Lower leg skin (tissue), 4 donors: ENCODE data around the gene ZNF138. TPM values are rescaled to one million over a fixed set of nuclear protein-coding genes. Genes with fewer than 3 reads are reported as not detected.
"Not testable (repeated sequence)": the region's sequence is repeated elsewhere in the genome, so short reads cannot be mapped to it uniquely, and the experiment has no call there.

Source experiments
- DNase-seq, 2 donors: peaks; one replicate each; pipeline ENCODE4 v3.0.0-alpha.2; 2019; ENCODE audit warnings: low spot score in 2 of 2
- H3K4me3 ChIP-seq: fragments of 200-600 bp; sonication (generic); 2 replicates; pipeline ENCODE4 v1.5.1; 2017; ENCODE audit warnings: mild to moderate bottlenecking, low read depth; ENCODE audit not compliant: poor library complexity, severe bottlenecking
- CTCF ChIP-seq, 3 donors: fragments of 450-650 bp; IDR thresholded peaks; one replicate each; pipeline ENCODE4 v1.5.1; 2016; ENCODE audit warnings: antibody characterized with exemption in 3 of 3, mild to moderate bottlenecking in 3 of 3, moderate library complexity in 2 of 3
- POLR2A ChIP-seq, 2 donors: fragments of 450-650 bp; IDR thresholded peaks; one replicate each; pipeline ENCODE4 v1.6.1; 2016 to 2017; ENCODE audit warnings: antibody characterized with exemption in 2 of 2, mild to moderate bottlenecking in 1 of 2, moderate library complexity in 1 of 2
- WGBS, 2 donors: methylation state at CpG; one replicate each; pipeline ENCODE4 v1.1.5; 2018; 5-methylcytosine and 5-hydroxymethylcytosine counted together
- intact Hi-C: fragments of 100-400 bp; cut with DNase I; formaldehyde crosslinking; loops from one replicate; pipeline ENCODE4 v1.15.0; 2023; ENCODE audit warnings: low total_unique reads
- total RNA-seq, 4 donors: library from RNA; depleted of rRNA; stranded (reverse); fragments of >200 nt; gene quantifications; one replicate each; pipeline ENCODE4 v1.1.0, GENCODE V29; 2016

The ZNF138 gene
- total RNA-seq, 4 donors from 2014 or later: 21.8 to 36.0 (median 25.2) TPM

GRCh38 chr7:64795176-64795575 lies 948 bp downstream of the ZNF138 start:
- TF ChIP-seq CTCF (IDR thresholded peaks at IDR 0.05) (no peak), POLR2A (IDR thresholded peaks at IDR 0.05) (no peak)
- peak overlapping the region; percentile 71 for H3K4me3 ChIP-seq
- WGBS, 2 donors: 10 to 14% methylated on average over 1 of the region's 1 CpG
- intact Hi-C loops: no loop called here
- no peak for DNase-seq

GRCh38 chr7:64799169-64799568 lies 4.9 kb downstream of the ZNF138 start:
- DNase-seq, H3K4me3 ChIP-seq, intact Hi-C loops: not testable (repeated sequence)
- 54 to 65% methylated on average over 8 of the region's 8 CpGs for WGBS, 2 donors

- no peak for DNase-seq
- intact Hi-C loops: no loop called here
- TF ChIP-seq CTCF (IDR thresholded peaks at IDR 0.05) (no peak), POLR2A (IDR thresholded peaks at IDR 0.05) (no peak)
- H3K4me3 ChIP-seq: no peak overlapping the region
- 55 to 57% methylated on average over 2 of the region's 2 CpGs for WGBS, 2 donors
Observed at GRCh38 chr7:64802699-64803098, 8.5 kb downstream of the ZNF138 start.

GRCh38 chr7:64807731-64808365 lies 13.6 kb downstream of the ZNF138 start:
- TF ChIP-seq CTCF (IDR thresholded peaks at IDR 0.05) (no peak), POLR2A (IDR thresholded peaks at IDR 0.05) (no peak)
- 92 to 93% methylated on average over 4 of the region's 4 CpGs for WGBS, 2 donors
- intact Hi-C loops: no loop called here
- no peak overlapping the region for H3K4me3 ChIP-seq
- DNase-seq: no peak

GRCh38 chr7:64811767-64812166 lies 17.5 kb downstream of the ZNF138 start:
- DNase-seq: no peak
- TF ChIP-seq POLR2A (IDR thresholded peaks at IDR 0.05) (no peak), CTCF (IDR thresholded peaks at IDR 0.05) (no peak)
- intact Hi-C loops: no loop called here
- no peak overlapping the region for H3K4me3 ChIP-seq

GRCh38 chr7:64830926-64831325 lies 36.7 kb downstream of the ZNF138 start:
- intact Hi-C loops: no loop called here
- no peak overlapping the region for H3K4me3 ChIP-seq
- 93 to 100% methylated on average over 1 of the region's 1 CpG for WGBS, 2 donors
- no peak for DNase-seq
- TF ChIP-seq CTCF (IDR thresholded peaks at IDR 0.05) (no peak), POLR2A (IDR thresholded peaks at IDR 0.05) (no peak)
